T-helper 22 cell (primary cell): ENCODE results near the gene SLC43A3.

Source experiments
- DNase-seq: peaks from one replicate; pipeline ENCODE4 v3.0.0-alpha.2; 2020; ENCODE audit warnings: low read depth

SLC43A3 gene

GRCh38 chr11:57357310-57357709 is 69.6 kb downstream of the SLC43A3 start:
- no peak for DNase-seq
